COR-L47 (cell line): Measurements from ENCODE around the gene C10orf90.
"Not testable (repeated sequence)": the region's sequence is repeated elsewhere in the genome, so short reads cannot be mapped to it uniquely, and the experiment has no call there.

Experiments used
- DNase-seq: peaks from one replicate; lab custom pipeline; 2025; lab: John Stamatoyannopoulos, UW

Gene C10orf90

DNA sequence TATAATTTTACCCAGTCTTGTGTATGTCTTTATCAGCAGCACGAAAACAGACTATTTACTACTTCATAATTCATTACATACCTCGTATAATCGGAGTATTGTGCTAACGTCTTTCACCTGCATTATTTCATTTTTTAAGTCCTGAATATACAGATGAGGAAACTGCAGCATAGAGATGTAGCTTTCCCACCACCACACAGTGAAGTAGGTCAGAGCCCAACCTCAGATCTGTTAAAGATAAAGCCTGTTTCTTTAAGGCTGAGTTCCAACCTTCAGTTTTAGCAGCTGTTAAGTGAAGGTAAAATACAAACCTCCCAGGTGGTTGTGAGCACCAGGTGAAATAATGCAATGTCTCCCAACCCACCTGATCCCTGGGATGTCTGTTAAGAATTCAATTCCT is 280.2 kb downstream of the C10orf90 start:
- no peak for DNase-seq

DNA sequence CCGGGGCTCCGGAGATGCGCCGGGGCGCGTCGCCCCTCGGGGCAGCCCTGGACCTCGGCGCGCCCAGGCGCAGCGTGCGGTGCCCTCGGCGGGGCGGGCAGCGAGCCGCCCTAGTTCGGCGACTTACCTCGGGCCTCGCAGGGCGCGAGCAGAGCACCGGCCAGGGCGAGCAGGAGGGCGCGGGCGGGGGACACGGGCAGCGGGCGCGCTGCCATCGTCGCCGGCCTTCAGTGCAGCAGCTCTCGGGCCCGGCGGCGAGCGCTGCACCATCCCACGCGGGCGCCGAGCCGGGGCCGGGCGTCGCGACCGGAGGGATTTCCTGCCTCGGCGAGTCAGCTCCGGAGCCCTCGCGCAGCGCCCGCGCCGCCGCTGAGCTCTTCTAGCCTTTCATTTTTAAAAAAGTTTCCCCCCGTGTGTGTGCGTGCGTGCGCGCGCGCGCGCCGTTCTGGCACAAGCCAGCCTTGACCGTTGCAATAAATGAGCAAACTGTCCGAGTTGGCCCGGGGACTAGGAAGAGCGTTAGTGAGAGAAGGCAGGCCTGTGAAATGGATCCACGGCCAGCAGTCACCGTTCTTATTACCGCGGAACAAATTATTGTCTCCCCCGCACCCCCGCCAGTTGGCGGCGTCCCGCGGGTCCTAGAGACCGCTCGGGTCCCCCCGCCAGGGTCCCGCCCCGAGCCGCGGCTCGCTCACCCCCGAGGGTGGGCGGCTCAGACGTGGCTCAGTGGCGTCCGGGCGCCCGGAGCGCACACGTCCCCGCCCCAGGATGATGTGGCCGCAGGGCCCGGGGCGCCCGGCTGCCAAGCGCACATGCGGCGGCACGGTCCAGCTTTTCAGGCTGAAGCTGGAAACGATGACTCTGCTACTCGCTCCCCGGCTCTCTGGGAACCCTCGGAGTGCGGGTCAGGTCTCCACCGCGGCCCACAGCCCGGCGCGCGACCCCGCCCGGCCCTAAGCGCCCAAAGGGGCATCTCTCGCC is 282.3 kb downstream of the C10orf90 start, which contains the start of gene ADAM12:
TSS of gene ADAM12 (minus strand) at position 547 of the 981 bp plus-strand sequence. CDS start at position 215, 332 bp downstream.
- DNase-seq = no peak

DNA sequence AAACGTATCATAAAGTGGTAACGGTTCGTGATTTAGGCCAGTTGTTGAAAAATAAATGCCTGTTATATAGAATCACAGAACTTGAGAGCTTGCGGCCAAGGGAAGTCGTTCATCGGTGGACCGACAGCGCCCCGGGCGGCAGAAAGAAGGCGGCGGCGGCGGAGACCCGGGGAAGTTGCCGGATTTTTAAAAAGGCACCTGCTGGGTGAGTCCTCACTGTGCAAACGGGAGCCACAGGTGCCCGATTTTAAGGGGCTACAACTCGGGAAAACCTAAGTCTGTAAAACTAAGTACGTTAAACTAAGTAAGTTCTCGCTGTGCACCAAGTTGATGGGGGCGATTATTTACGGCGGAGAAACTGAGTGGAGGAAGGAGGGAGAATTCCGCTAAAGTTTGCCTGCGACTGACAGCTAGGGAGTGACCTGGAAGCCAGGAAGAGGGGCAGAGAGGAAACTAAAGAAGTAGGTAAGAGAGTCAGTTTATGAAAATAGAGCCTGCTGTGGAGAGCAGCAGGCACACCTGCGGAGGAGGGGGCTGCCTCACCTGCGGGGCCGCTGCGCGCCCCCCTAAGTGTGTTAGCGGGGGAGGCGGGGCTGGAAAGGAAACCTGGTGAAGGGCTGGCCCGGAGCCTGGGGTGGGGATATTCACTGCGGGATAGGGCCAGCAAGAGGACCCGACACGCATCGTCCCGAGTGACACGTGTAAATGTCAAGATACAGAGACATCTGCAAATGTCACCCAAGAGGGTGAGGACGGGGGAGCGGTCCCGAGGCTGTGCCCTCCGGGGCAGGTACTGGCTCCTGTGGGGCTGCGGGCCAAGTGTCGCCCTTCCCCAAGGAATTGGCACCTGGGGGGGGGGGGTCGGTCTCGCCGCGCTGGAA is 283.2 kb downstream of the C10orf90 start:
- no peak for DNase-seq

DNA sequence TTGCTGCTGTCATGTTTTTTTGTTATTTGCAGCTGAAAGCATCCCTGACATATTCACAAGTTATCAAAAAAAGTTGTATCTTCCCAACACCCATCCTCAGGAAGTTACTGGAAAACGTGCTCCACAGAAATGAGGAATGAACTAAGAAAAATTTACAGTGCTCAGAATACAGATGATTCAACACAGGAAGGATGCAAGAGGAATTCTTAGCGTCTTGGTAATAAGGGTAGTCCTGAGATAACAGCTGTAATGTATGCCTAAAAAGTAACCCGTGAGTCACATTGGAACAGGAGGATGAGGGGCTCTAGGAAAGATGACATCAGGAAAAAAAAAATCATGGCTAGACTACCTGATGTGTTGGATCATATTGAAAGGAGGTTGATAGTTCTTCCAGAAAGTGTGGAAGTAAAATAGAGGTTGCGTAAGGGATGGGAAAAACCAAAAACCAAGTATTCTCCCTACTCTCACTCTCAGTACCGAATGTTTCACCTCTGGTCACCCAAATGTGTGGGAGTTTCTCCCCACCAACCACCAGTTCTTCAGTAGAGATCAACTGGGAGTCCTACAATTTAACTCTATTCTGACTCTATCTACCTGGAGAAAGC is 286.1 kb downstream of the C10orf90 start:
- DNase-seq = no peak

DNA sequence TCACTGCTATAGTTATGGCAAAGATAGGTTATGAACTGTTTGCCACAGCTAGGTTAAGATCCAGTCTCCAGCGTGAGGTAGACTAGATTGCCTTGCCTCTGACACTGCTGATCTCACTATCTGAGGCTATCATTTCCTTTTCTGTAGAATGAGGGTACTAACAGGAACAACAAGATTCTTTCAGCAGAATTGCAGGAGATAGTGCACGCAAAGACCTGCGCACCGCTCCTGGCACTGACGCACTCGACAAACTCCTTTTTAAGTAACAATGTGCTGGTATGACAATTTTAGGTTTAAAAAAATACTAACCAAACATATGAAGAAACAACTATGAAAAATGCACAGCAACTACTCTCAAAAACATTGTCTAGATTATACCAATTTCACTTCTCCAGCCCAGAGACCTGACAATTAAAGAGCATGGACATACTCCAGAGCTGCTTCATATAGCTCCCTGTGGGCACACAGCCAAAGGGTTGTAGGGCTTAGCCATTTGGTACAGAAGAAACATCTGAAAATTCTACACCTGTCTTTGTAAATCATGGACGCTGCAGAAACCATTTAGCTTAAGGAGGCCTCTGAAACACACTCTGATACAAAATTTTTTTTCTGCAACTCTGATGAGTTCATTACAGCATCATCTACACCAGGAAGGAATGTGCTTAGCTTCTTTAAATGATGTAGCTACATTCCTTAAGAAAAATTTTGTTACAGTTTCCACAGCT is 290.0 kb downstream of the C10orf90 start:
- DNase-seq = no peak

DNA sequence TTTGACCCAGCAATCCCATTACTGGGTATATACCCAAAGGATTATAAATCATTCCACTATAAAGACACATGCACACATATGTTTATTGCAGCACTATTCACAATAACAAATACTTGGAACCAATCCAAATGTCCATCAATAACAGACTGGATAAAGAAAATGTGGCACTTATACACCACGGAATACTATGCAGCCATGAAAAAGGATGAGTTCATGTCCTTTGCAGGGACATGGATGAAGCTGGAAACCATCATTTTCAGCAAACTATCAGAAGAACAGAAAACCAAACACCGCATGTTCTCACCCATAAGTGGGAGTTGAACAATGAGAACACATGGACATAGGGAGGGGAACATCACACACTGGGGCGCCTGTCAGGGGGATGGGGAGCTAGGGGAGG is 291.3 kb downstream of the C10orf90 start:
- DNase-seq = not testable (repeated sequence)

DNA sequence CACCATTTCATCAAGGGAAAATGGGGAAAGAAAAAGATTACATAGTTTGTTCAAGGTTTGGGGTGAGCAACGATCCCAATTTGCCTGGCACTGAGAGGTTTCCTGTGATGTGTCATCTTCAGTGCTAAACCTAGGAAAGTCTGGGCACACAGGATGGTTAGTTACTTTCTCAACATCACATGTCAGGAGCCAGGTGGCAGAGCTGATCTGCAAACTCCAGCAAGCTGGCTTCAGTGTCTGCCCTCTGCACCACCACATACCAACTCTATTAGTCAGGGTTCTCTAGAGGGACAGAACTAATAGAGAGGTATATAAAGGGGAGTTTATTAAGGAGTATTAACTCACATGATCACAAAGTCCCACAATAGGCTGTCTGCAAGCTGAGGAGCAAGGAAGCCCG is 293.5 kb downstream of the C10orf90 start:
- DNase-seq = no peak

DNA sequence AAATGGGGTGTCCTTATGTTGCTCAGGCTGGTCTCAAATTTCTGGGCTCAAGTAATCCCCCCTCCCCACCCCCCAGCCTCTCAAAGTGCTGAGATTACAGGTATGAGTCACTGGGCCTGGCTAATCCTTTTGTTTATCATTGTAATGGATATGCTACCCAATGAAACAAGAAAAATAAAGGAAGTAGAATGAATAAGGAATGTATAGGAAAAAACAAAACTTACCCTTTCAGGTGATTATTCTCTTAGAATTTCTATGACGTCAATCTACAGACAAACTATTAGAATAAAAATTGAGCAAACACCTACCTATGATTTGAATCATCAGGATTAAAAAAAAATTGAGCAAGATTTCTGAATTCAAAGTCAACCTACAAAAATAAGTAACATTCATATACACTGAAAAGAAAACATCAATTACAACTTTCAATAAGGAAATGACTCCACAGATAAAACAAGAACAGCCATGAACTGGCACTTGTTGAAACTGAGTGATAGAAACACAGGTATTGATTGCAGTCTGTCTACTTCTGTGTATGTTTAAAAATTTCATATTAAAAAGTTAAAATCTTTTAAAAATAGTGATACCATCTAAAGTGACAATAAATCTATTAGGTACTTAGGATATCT is 294.5 kb downstream of the C10orf90 start:
- no peak for DNase-seq

DNA sequence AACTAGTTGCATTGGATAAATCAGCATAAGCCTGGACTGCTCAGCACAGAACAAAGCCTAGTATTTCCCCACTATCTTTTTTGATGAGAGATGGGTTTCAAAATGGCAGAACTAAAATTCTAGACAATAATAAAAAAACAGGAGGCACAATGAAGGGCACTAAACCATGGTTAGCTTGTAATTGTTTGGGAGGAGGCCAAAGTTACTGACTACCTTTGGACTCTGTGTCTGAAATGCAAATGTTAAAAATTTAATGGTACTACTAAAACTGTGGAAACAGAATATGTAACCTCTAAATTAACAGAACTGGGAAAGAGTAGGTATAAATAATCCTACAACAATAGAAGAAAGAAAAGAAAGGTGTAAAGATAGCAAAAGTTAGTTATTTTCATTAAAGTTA is 295.2 kb downstream of the C10orf90 start:
- DNase-seq = no peak
